Hippocampal formation (tissue), 2 donors: ENCODE measurements around the gene IRF1.
"Not testable (repeated sequence)": the region's sequence is repeated elsewhere in the genome, so short reads cannot be mapped to it uniquely, and the experiment has no call there.

Experiments used
- DNase-seq, 2 donors: peaks; one replicate each; lab custom pipeline; 2025; lab: John Stamatoyannopoulos, UW

Gene IRF1

GRCh38 chr5:132486318-132487094 is 4.1 kb downstream of the IRF1 start:
- no peak for DNase-seq

GRCh38 chr5:132485641-132486317 is 4.8 kb downstream of the IRF1 start:
- no peak for DNase-seq

- DNase-seq = not testable (repeated sequence)
Measured at GRCh38 chr5:132484876-132485640, 5.5 kb downstream of the IRF1 start.

- no peak for DNase-seq
Measured at GRCh38 chr5:132484391-132484725, 6.2 kb downstream of the IRF1 start.

- DNase-seq = no peak
Measured at GRCh38 chr5:132483661-132484390, 6.7 kb downstream of the IRF1 start.

GRCh38 chr5:132483101-132483500 is 7.5 kb downstream of the IRF1 start:
- no peak for DNase-seq

GRCh38 chr5:132481596-132482211 is 8.9 kb downstream of the IRF1 start:
- no peak for DNase-seq

GRCh38 chr5:132480893-132481595 is 9.5 kb downstream of the IRF1 start:
- DNase-seq = no peak

- DNase-seq = no peak
Measured at GRCh38 chr5:132480546-132480892, 10.1 kb downstream of the IRF1 start.

- DNase-seq = no peak
Measured at GRCh38 chr5:132480042-132480441, 10.5 kb downstream of the IRF1 start.

GRCh38 chr5:132479111-132479951 is 11.2 kb downstream of the IRF1 start:
- DNase-seq = no peak

GRCh38 chr5:132478366-132478871 is 12.2 kb downstream of the IRF1 start:
- no peak for DNase-seq

- DNase-seq = no peak
Measured at GRCh38 chr5:132477784-132478365, 12.7 kb downstream of the IRF1 start.

GRCh38 chr5:132476876-132477781 is 13.4 kb downstream of the IRF1 start:
- DNase-seq = no peak

- DNase-seq = no peak
Measured at GRCh38 chr5:132475987-132476875, 14.3 kb downstream of the IRF1 start.

GRCh38 chr5:132475497-132475882 is 15.1 kb downstream of the IRF1 start:
- DNase-seq = no peak

- DNase-seq = no peak
Measured at GRCh38 chr5:132474881-132475496, 15.6 kb downstream of the IRF1 start.
